NCI-H82 treated with DMSO at 0.1 percent for 48 hours (cell line): ENCODE data around the gene PLAU.
"Not testable (repeated sequence)": the region's sequence is repeated elsewhere in the genome, so short reads cannot be mapped to it uniquely, and the experiment has no call there.

Experiments
- DNase-seq: peaks from one replicate; lab custom pipeline; 2025; ENCODE audit not compliant: unreplicated experiment; lab: John Stamatoyannopoulos, UW

PLAU gene

DNA sequence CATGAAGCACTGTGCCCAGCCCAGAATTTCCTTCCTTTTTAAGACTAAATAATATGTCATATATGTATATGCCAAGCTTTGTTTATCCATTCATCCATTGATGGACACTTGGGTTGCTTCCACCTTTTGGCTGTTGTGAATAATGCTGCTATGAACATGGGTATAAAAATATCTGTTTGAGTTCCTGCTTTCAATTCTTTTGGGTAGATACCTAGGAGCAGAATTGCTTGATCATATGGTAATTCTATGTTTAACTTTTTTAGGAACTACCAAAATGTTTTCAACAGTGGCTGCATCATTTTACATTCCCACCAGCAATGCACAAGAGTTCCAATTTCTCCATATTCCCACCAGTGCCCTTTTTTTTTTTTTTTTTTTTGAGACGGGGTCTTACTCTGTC, 13.2 kb upstream of the PLAU start:
- no peak for DNase-seq

DNA sequence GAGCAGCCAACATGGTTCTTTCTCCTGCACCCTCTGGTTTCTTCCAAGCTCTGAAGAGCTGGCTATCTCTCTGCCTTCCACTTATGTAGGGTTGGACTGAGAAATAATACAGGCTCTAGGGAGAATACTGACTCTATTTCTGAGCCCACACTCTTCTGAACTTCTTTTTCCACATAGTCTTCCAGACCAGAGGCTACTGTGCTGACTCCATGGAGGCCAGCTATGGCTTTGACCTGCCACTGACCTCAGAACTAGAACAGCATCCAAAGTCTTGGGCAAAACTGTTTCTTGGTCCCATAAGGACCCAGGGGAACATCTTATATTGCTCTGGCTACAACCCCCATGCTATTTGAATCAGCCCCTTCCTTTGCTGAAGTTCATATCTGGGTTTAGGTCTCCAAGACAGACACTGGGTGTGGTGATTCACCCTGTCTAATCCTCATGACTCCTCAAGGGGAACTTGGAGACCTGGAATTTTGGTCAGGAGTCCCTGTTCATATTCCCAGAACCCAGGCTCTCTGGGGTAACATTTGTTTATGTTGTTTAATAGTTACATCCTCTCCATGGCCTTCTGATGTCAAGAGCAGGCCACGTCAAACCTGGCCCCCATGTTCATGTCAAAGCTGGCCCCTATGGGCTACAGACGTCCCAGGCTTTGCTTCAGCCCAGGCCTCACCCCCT, 12.1 kb upstream of the PLAU start:
- no peak for DNase-seq

DNA sequence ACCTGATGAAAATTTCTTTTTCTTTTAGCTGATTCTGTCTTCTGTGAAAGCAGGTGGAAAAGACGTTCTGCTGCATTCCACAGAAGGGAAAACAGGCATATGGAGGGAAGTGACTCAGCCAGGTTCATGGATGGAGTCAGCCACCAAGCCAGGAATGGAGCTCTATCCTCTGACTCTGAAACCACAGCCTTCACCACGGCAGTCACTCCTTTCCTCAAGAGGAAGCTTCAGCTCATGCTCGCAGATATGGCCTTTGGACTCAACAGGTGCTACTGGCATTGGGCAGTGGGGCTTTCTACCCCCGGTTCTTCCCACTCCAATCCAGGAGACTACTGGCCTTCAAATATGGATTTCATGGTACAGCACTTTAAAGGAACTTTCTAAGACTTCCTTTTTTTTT, 11.5 kb upstream of the PLAU start:
- no peak for DNase-seq

DNA sequence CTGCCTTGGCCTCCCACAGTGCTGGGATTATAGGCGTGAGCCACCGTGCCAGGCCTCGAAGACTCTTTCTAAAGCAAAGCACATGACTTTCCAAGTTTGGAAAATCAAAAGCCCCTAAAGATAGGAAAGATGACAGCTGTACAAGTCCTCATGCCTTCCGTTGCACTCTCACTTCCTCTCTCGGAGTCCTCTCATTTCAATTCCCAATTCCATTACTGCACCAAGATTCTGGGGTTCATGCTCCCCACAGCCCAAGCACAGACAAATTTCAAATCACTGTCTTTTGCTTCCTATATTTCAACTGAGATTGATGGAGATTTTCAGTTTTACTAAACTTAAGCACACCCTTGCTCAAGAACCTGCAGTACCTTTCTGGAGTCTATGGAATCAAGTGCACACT, 10.9 kb upstream of the PLAU start:
- no peak for DNase-seq

DNA sequence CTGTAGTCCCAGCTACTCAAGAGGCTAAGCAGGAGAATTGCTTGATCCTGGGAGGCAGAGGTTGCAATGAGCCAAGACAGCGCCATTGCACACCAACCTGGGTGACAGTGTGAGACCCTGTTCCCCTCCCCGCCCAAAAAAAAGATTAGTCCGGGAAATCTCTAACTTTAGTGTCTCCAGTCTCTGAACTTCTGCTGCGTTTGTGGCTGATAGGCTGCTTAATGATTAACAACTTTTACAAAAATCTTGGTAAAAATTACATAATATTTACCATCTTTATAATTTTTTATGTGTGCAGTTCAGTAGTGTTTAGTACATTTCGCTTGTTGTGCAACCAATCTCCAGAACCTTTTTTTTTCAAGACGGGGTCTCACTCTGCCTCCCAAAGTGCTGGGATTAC, 9.7 kb upstream of the PLAU start:
- no peak for DNase-seq

DNA sequence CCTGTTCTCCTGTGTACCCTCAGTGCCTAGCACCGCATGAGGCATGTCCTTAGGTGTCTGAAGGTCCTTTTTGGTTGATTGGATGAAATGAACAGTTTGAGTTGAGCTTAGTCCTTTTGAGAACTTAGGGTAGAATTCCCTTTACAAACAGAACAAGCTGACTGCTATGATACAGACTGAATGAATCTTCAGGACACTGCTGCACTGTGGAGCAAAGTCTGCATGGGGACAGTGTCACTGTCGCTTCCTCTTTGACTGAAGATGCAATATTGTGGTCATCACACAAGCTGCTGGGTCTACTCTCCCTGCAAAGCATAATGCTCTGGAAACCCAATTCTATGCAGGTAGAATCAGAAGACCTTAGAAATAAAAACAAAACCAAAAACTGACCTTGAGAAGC, 8.6 kb upstream of the PLAU start:
- DNase-seq, result no peak

DNA sequence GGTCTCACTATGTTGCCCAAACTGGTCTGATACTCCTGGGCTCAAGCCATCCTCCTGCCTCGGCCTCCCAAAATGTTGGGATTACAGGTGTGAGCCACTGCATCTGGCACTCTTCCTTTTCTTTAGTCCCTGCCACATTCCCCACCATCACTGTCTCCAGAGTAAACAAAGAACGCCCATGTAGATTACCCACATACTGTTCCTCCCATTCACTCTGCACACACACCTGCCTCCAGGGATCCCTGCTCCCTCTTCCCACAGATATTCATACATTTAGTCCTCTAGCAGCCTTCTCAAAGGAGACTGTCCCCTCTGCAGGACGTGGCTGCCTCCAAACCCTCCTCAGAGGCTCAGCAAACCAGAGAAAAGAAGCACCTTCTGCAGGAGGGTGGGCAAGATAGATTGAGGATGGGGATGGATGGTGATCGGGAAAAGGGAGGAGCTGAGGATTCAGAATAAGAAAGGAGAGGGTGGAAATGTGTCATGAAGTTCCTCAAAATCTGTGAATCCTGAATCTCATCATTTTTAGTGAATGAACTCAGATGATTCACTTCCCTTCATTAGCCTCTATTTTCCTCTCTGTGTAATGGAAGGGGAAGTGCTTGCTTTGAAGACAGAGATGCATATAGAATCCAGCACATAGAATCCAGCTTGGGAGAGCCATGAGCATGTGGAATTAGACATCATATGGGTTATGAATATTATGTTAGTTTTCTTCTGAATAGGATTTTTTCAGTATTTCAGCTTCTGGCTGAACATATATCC, 5.5 kb upstream of the PLAU start:
- DNase-seq, result no peak

DNA sequence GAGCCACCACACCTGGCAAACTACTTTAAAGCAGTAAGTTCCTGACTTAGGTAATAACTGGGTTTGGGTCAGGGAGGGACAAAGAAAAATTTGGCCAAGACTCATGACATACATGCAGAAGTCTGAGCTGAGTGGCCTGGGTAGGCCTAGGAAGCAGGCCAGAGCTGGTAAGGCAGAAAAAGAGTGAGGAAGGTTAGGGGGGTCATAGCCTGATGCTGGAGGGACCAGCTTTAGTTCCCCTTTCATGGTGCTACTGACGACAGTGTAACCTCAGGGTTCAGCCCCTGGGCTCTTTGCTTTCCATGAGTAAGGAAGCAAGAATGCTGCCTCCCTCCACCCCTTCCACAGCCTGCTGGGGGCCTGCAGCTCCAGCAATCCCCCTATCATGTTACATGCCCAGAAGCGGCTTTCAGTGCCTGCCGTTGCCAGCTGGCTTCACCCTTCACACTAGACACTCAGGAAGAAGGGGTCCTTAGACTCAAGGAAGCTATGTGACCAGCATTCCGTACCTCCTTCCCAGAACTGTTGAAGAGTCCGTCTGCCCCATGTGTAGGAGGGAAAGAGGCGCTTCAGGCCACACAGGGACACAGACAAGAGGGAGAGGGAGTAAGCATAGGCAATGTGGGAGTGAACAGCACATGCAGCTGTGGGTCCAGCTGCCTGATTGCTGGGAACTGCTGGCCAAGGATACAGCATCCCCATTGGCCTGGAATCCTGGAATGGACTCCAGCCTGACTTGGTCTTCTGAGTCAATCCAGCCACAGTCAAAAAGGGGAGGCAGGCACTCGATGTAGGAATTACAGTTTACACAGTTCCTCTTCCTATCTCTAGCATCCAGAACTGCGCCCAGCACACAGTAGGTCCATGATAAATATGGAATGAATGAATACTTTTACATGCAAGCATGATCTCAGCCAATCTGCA, 4.1 kb upstream of the PLAU start:
- DNase-seq, result no peak

DNA sequence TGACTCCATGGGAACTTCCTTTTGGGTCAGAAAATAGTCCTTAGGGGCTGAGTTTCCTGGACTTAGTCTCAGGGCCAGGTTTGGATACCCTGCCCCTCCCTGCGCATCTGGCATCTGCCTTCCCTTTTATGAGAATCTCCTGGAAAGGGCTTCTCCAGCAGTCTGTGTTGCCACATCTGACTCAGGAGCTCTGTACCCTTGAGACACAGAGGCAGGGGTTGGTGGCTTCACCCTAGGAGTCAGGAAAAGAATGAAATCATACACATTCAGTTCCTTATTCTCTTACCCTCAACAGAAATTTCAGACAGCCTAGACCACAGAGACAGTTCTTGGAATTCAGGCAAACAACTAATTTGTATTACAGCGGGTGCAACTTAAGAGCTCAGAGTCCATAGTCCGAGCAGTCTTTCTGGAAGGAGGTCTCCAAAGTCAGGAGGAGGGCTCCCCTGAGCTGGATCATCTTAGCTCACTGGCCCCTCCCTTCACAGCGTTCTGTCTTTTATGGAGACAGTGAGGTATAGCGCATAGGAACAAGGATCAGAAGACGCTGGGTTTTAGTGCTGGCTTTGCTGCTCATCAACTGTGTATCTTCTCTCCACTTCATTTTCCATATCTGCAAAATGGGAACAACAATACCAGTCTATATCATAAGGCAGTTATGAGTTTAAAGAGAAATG, 3.0 kb upstream of the PLAU start:
- no peak for DNase-seq

DNA sequence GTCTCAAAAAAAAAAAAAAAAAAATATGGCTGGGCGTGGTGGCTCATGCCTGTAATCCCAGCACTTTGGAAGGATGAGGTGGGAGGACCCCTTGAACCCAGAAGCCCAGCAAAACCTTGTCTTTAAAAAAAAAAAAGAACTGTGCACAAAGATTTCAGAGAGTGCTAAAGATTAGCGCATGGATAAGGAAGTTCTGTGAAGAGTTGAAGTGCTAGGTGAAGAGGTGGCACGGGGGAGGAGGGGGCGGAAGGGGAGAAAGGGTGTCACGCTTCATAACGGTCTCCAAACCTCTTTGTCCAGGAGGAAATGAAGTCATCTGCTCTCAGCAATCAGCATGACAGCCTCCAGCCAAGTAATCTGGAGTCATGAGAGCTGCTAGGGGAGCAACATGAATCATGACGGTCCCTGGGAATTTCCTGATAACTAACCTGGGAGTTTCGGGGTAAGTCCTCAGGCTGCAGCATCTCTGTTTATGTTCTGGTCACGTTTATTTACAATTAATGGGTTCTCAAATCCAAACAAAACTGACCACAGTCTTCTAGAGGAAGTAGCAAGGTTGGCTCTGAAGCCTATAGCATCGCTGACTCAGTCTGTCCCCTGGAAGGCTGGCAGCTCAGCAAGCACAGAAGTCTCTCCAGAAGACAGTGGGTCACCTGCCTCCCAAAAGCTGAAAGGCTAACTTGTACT, 1.9 kb upstream of the PLAU start:
- no peak for DNase-seq

DNA sequence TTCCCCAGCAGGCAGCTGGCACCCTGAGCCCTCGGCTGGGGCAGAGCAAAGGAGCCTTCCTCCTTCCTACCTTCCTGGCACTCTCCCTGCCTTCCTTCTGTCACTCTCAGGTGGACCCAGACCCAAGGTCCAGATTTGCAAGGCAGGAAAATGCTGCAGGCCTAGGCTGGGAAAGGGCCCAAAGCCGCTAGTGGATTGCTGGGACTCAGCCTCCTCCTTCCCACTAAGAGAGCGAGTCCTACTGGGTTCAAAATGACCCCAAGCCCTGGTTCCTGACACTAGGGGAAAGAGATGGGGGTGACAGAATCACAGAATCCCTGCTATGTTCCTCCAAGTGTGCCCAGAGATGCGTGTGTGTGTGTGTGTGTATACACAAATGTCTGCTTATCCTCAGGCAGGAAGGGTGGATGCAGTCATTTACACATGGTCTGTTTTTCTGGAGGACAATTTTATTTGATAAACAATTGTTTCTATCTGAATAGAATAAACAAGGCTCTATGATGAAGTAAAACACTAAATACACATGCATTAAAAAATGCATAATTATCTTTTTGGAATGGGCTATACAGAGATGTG, 1.3 kb upstream of the PLAU start:
- no peak for DNase-seq

DNA sequence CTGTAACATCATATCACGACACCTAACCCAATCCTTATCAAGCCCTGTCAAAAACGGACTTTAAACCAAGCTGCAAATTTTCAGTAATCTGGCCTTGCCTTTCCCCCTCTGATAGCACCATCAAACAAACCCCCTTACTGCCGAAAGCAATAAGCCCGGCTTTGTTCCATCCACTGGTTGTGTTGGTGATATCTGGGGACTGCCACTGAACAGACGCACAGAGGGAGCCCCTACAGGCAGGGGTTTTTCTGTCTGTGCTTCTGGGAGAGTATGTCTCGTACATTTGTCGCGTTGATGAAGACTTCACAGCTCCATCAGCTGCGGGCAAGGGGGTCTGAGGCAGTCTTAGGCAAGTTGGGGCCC, 550 bp upstream of the PLAU start:
- no peak for DNase-seq

DNA sequence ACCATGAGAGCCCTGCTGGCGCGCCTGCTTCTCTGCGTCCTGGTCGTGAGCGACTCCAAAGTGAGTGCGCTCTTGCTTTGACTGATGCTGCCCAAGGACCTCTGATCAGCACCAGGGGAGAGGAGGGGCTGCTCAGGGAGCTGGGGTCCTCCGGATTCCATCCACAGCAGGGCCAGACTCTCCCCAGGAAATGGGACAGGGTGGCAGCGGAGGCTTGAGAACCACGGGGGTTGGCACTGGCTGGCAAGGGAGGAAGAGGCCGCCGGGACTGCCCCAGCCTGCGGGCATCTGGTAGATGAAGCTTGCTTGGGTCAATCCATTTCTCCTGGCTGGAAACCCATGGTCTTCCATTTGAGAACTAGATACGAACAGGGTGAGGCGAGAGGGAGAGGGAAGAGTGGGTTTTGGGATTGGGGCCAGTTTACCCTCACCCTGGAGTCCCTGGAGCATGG, 647 bp downstream of the PLAU start:
- DNase-seq, result no peak

DNA sequence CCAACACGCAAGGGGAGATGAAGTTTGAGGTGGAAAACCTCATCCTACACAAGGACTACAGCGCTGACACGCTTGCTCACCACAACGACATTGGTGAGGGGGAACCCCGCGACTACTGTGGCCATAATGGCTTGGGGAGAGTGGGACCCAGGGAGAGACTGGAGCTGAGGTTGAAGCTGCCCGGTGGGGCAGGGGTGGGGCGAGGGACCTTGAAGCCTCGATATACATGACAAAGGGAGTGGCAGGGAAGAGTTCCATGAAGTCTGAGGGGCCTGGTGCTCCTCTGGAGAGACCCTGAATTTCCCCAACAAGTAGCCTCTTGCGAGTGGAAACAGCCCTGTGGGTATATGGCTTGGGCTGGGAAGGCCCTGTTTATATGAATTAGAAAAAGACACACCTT, 3.1 kb downstream of the PLAU start:
- DNase-seq, result no peak

DNA sequence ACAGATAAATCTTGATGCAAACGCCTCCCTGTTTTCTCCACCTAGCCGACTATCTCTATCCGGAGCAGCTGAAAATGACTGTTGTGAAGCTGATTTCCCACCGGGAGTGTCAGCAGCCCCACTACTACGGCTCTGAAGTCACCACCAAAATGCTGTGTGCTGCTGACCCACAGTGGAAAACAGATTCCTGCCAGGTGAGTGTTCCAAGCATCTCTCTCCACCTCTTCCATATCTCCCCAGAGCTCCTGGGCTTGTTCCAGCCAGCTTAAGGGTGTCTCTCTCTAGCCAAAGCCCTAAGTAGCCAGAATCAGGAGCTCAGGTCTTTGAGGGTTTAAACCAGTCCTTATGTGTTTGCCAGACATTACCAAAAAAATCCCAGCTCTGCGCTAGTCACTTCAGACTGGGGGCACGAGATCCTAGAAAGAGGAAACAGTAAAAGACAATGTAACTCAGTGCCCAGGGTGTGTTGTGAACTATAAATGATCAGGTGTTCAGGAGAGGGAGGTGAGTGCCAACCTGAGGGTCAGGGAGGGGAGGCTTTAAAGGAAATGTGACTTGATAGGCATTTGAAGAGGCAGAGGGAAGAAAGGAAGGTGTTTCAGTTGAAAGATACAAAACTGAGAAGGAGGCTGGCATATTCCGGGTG, 4.4 kb downstream of the PLAU start:
- no peak for DNase-seq

DNA sequence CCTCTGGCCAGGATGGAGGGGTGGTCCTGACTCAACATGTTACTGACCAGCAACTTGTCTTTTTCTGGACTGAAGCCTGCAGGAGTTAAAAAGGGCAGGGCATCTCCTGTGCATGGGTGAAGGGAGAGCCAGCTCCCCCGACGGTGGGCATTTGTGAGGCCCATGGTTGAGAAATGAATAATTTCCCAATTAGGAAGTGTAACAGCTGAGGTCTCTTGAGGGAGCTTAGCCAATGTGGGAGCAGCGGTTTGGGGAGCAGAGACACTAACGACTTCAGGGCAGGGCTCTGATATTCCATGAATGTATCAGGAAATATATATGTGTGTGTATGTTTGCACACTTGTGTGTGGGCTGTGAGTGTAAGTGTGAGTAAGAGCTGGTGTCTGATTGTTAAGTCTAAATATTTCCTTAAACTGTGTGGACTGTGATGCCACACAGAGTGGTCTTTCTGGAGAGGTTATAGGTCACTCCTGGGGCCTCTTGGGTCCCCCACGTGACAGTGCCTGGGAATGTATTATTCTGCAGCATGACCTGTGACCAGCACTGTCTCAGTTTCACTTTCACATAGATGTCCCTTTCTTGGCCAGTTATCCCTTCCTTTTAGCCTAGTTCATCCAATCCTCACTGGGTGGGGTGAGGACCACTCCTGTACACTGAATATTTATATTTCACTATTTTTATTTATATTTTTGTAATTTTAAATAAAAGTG, 6.0 kb downstream of the PLAU start:
- DNase-seq, result no peak

DNA sequence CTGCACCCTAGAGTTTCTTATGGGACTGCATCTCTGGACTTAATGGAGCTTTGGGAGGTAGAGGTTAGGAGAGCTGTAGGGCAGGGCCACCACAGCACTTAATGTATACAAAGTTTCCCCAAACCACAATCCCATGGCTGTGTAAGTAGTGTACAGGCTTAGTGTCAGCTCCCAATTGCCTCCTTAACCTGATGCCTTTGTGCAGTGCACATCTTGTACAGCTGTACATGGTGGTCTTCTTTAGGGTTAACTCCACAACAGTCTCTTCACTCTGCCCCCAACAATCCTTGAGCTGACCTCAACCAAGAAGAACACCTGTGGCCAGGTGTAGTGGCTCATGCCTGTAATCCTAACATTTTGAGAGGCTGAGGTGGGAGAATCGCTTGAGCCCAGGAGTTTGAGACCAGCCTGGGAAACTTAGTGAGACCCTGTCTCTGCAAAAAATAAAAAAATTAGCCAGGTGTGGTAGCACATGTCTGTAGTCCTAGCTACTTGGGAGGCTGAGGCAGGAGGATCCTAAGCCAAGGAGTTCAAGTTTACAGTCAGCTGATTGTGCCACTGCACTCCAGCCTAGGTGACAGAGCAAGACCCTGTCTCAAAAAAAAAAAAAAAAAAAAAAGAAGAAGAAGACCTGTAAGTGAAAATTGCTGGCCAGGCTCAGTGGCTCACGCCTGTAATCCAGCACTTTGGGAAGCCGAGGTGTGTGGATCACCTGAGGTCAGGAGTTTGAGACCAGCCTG, 6.8 kb downstream of the PLAU start:
- no peak for DNase-seq

DNA sequence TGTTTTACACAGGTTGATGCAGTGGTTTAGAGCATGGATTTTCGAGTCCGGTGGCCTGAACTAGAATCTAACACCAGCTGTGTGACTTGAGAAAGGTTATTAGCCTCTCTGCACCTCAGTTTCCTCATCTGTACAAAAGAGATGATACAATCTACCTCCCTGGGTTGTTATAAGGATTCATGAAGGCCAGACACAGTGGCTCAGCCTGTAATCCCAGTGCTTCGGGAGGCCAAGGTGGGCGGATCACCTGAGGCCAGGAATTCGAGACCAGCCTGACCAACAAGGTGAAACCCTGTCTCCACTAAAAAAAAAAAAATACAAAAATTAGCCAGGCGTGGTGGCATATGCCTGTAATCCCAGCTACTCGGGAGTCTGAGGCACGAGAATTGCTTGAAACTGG, 8.5 kb downstream of the PLAU start:
- DNase-seq, result not testable (repeated sequence)

DNA sequence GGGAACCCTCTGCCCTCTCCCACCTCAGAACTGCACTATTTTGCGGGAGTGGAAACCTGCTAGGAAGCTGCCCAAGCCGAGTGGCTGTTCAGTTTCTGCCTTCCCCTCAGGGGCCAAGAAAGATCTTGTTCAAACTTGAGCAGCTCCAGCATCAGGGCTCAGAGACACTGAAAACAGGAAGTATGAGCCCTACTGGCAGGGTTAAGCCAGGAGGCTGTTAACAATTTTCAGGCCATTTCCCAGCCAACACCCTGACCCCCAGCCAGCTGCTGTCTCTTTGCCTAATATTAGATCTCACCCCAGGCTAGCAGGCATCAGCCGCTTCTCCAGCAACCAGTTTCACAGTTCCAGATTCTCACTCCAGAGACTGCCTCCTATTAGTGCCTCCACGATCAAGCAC, 9.2 kb downstream of the PLAU start:
- DNase-seq, result no peak
